HG03342 (cell line): ENCODE data around the gene GSTT4.
"Not testable (repeated sequence)": the region's sequence is repeated elsewhere in the genome, so short reads cannot be mapped to it uniquely, and the experiment has no call there.

ENCODE experiments used
- ATAC-seq: cut with Tn5 transposase; IDR thresholded peaks from one replicate; pipeline ENCODE4 v1.9.1; 2021; ENCODE audit warnings: mild to moderate bottlenecking, moderate library complexity; ENCODE audit not compliant: unreplicated experiment

Gene GSTT4

DNA sequence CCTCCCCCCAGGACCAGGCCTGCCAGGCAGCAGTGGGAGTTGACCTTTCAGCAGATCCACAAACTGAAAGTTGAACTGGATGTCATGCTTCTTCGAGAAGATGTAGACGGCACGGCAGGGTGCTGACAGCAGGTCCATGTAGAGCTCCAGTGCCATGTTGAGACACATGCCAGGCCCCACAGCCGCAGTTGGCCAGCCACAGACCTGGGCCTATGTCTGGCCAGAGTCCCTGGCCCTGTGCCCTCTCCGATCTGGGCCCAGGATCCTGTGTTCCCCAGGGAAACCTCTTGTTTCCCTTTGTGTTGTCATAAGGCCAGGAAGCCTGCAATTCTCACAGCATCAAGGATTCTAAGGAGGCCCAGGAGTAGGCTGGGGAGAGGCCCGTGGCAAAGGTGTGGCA, at the start of gene GSTT4:
TSS of gene GSTT4 (minus strand) at position 253 of the 400 bp plus-strand sequence. CDS start at position 156, 97 bp downstream.
- no peak for ATAC-seq

DNA sequence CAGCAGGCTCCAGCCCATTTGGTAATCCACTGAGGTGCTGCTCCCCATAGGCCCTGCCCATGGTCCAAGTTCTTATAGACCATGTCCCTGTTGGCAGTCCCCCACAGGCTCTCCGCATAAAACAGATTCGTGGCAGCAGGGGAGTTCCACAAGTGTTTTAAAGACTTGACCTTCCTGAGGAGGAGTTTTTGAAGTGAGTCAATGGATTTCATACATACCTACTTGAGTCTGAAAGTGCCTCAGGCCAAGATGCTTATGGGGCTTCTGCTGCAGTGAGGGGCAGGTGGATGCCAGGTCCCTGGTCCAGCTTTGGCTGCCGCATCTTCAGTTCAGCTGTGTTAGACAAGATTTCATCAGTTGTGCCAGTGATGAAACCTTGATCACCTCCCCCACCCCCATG, 49.1 kb upstream of the GSTT4 start:
- no peak for ATAC-seq

DNA sequence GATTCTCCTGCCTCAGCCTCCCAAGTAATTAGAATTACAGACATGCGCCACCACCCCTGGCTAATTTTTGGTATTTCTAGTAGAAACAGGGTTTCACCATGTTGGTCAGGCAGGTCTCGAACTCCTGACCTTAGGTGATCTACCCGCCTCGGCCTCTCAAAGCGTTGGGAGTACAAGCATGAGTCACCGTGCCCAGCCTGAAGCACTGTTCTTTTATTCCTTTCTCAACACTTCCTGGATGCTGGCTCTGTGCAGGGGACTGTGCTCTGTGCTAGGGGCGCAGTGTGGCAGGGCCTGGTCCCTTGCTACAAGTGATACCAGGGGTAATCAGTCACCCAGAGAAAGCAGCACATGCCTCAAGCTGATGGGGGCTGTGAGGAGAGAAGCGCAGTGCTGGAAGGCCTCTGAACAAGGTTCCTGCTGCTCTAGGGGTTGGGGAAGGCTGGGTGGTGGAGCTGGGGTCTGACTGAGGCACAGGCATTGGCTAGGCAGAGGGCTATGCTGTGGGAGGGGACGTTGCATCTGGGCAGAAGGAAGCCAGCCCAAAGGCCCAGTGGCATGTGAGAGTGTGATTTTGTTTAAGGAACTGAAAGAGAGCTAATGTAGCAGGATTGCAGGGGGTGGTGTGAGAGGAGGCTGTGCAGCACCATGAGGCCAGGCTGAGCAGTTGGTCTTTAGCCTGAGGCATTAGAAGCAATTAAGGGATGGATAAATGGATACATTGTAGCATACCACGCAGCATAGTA, 48.4 kb upstream of the GSTT4 start:
- no peak for ATAC-seq

DNA sequence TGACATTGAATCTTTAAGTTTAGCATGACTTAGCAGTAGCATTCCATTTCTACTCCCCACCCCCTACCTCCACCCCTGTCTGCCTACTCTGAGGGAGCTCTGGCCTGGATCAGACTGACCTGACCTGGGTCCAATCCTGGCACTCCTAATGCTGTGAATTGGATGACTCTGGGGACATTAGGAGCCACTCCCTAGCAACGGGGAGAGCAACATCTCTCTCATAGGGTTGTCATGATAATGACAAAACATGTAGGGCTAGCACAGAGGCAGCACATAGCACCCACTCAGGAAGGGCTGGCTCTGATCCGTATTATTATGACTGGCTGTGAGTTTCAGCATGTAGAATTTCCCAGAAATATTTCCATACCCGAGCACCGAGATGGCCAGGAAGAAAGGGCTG, 46.3 kb upstream of the GSTT4 start:
- no peak for ATAC-seq

DNA sequence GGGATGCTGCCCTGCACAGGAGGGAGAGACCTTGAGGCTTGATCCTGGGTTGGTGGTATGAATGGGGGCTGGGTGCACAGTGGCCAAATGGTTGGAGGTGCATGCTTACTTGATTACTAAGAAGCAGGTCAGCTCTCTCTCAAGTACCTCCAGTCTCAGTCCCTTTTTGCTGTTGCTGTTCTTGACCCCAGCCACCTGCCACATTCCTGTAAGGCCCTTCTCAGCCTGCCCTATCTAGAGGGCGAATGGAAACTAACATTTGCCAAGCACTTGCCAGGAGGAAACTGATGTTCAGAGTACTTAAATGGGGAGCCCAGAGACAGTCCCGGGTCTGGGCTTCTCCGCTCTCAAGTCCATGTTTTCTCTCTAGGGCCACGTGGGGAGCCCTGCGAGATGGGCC, 45.8 kb upstream of the GSTT4 start:
- no peak for ATAC-seq

DNA sequence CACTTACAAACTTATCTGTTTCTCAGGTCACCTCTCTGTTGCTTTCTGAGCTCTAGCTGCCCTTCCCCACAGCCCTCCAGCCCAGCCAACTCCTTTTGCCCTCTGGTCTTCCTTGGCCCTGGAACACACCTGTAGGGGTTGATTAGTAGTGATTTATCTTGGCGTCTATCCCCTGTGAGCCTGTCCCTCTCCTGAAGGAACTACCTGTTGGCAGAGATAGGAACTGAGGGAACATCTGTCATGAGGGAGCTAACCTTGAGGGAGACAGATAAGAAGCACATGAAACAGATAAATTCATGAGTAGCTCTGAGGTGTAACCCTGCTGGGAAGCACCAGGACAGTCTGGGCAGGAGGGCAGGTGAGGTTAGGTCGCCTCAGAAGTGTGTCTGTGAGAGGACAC, 44.7 kb upstream of the GSTT4 start:
- no peak for ATAC-seq

DNA sequence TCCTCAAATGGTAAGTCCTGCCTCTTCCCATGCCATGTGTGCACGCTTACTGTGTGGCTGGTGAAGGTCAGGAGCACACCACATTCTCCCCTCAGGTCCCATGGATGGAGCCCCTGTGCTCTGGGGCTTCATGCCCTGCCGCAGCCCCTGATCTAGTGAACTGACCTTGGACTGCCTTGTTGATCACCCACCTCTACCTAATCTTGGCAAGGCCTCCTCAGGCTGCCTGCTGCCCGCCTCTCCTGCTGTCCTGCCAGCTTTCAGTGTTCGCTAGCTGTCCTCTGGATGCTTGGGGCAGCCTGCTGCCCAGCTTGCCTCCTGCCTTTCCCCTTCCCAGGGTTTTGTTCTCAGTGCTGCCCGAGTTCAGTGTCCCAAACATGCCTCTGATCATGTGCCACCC, 44.0 kb upstream of the GSTT4 start:
- ATAC-seq: no peak

DNA sequence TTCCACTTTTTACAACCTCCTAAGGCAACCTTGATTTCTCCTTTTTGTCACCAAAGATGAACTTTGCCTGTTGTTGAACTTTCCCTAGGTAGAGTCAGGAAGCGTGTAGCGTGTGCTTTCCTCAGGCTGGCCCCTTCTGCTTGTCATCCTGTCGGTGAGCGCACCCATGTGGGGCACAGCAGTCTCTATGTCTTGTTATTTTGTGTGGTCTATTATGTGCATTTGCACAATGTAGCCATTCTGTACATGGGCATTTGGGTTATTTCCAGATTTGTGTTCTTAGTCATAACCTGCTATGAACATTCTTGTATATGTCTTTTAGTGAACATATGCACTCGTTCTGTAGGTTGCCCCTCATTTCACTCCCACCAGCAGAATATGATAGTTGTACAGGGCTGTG, 40.8 kb upstream of the GSTT4 start:
- no peak for ATAC-seq

DNA sequence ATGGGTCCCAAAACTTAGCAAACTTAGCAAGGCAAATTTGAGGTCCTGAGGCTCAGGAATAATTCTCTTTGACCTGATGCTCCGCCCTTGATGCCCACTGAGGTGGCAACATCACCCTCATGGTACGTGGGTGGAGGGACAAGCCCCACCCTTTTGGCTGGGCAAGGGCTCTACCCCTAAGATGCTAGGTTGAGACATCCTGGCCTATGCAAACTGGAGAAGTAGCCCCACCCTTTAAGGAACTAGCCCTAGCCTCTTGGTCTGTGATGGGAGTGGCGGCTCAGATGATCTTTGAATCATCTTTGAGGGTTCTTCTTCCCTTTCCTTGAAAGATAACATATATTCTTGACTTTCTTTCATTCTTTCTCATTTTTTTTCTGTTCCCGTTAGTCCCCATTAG, 38.7 kb upstream of the GSTT4 start:
- no peak for ATAC-seq

DNA sequence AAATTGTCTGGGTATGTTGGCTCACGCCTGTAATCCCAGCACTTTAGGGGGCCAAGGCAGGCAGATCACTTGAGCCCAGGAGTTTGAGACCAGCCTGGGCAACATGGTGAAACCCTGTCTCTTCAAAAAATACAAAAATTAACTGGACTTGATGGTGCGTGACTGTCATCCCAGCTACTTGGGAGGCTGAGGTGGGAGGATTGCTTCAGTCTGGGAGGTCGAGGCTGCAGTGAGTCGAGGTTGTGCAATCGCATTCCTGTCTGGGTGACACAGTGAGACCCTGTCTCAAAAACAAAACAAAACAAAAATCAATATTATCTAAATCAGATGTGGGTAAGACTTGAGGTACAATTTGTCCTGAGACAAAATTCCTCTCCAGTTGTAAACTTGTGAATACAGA, 38.2 kb upstream of the GSTT4 start:
- ATAC-seq: not testable (repeated sequence)

DNA sequence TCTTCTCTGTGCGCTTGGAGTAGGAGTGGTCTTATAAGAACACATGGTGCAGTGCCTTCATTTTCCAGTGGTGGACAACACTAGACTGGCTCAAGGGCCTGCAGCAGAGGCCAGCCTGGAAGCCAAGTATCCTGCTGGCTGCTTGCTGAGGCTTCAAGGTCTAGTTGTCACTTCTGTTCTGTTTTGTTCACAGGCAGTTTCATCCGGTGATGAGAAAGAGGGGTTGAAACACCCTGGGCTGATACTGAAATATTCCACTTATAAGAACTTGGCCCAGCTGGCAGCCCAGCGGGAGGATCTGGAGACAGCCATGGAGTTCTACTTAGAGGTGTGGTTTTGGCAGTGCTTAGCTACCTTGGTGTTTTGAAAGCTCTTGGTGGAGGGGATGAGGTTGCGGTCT, 35.7 kb upstream of the GSTT4 start:
- no peak for ATAC-seq

DNA sequence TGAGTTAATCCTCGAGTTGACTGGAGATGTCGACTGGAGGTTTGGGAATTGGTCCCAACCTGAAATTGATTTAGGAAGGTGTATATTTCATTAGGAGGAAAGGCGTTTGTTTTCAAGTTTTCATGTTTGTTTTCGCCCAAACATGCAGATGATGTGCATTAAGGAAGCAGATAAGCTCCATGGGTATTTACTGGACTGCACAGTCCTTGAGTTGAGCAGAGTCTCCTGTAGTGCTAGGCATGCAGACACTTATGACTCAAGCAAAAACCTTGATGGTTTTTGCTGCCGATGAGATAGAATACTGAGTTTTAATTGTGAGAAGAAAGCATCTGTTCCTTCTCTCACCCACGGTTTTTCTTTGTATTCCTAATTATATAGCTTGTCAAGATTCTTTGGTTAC, 33.8 kb upstream of the GSTT4 start:
- ATAC-seq: no peak

DNA sequence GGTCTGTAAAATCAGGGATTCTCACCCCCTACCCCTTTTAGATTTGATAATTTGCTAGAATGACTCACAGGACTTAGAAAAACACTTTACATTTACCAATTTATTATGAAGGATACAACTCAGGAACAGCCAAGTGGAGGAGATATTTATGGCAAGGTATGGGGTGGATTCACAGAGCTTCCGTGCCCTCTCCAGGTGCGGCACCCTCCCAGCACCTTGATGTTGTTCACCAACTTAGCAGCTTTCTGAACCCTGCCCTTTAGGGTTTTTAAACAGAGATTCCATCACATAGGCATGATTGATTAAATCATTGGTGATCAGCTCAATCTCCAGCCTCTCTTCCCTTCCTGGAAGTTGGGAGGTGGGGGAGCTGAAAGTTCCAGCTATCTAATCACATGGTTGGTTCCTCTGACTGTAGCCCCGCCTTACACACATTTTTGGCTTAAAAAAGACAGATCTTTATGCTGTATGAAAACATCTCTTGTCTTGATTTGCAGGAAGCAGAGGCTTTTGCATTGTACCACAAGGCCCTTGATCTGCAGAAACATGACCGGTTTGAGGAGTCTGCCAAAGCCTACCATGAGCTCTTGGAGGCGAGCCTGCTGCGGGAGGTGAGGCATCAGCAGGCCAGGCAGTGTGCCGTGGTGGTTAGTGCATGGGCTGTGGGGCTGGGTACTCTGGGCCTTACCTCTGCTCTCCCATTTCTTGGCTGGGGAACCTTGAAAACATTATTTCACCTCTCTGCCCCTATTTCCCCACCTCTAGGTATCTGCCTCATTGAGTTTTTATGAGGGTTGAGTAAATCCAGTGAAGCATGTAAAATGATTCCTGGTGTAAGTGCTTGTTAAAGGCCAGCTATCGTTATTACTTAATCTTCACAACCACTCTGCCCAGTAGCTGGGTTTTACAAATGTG, 32.9 kb upstream of the GSTT4 start:
- no peak for ATAC-seq

DNA sequence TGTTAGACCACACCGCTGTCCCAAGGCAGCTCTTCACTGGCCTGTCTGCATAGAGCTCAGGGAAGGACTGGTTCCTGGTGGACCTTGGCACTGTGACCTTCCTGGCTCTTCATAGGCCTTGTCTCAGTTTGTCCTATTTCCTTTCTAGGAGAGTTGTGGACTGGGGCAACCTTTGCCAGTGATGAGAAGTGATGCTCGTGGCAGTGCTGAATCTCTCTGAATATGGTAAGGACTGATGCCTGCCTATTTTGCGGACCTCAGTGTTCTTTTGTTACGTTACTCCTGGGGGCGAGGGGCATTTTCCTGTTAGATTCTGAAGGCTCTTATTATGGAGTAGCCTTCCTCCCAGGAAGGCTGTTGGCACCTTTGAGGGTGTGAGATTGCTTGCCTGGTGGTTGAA, 30.0 kb upstream of the GSTT4 start:
- ATAC-seq: no peak

DNA sequence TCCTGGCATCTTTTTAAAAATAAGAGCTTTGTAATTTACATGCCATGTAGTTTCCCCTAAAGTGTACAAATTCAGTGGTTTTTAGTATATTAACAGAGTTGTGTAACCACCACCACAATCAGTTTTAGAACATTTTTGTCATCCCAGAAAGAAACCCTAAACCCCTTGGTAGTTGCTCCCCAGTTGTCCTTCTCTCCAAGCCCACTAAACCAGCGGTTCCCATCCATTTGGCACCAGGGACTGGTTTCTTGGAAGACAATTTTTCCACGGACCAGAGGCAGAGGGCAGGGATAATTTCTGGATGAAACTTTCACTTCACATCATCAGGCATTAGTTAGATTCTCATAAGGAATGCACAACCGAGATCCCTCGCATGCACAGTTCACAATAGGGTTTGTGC, 28.5 kb upstream of the GSTT4 start:
- ATAC-seq: no peak

DNA sequence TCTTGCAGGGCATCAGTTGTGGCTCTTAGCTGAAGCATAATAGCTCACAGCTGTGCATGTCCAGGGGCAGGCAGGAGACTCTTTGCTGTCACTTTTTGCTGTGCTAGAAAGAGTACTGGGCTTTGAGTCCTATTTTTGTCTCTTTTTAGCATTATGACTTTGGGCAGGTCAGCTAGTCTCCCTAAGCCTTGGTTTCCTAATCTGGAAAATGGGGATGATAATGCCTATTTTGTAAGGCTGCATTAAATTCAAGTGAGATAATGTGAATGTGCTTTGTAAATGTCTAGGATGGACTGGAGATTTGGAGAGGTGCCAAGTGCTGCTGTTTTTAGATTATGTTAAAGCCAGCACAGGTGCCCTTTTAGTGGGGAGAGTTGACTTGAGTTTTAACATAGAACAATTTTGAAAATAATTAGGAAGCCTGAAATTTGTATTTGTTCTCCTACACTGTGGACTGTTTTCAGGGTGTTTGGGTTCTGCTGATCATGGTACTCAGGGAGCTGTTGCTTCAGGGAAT, 25.0 kb upstream of the GSTT4 start:
- ATAC-seq: no peak

DNA sequence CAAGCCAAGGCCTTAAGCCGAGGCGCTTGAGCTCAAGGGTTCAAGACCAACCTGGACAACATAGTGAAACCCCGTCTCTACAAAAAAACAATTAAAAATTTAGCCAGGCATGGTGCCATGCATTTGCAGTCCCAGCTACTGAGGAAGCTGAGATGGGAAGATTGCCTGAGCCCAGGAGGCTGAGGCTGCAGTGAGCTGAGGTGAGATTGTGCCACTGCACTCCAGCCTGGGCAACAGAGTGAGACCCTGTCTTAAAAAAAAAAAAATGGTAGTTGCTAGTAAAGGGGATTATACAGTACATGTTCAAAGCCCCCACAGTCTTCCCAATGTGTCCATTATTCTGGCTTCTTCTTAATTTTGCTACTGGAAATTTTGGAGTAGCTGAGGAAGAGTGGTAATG, 24.1 kb upstream of the GSTT4 start:
- no peak for ATAC-seq

DNA sequence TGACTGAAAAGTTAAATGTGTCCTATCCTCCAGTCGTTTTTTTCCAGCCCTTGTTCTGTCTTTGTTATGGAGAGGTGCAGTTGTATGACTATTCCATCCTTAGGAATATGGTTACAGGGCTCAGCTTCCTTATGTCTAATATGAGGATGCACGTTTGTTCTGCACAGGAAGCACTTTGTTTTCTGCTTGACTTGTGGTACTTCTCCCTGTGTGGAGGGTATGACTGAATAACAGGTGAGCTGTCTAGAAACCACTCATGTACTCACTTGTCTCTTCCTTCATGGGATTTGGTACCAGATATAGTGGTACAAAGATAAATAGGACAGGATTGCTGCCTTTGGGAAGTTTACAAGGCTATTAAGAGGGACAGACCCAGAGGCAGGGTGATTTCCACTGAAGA, 23.3 kb upstream of the GSTT4 start:
- no peak for ATAC-seq

DNA sequence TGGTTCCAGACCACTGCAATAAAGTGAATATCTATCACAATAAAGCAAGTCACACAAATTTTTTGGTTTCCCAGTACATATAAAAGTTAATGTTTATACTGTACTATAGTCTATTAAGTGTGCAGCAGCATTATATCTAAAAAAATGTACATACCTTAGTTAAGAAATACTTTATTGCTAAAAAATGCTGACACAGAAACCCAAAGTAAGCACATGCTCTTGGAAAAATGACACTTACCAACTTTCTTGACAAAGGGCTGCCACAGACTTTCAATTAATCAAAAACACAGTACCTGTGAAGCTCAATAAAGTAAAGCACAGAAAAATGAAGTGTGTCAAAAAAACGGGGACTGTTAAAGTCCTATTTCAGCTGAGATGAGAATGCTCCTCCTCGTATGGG, 22.7 kb upstream of the GSTT4 start:
- no peak for ATAC-seq

DNA sequence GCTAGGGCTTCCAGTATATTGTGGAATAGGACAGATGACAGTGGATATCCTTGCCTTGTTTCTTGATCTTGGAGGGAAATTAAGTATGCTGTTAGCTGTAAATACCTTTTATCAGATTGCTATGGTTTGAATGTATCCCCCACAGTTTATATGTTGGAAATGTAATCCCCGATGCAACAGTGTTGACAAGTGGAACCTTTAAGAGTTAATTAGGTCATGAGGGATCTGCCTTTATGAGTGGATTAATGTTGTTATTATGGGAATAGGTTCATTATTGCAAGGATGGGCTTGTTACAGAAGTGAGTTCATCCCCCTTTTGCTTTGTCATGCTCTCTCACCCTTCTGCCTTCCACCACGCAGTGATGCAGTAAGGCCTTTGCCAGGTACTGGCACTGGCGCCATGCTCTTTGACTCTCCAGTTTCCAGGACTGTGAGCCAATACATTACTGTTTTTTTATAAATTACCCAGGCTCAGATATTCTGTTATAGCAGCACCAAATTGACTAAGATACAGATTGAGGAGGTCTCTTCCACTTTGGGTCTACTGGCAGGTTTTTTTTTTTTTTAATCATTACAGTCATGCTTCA, 22.2 kb upstream of the GSTT4 start:
- no peak for ATAC-seq

DNA sequence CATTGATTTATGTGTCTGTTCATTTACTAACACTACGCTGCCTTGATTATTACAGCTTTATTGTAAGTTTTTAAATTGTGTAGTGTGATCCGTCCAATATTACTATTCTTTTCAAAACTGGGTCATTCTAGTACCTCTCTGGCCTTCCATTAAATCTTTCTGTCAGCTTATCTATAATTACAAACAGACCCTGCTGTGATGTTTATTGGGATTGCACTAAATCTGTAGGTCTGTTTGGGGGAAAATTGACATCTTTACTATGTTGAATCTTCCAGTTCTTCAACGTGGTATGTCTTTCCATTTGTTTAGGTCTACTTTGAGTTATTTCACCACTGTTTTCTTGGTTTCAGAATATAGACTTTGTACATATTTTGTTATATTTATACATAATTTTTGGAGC, 21.5 kb upstream of the GSTT4 start:
- no peak for ATAC-seq

DNA sequence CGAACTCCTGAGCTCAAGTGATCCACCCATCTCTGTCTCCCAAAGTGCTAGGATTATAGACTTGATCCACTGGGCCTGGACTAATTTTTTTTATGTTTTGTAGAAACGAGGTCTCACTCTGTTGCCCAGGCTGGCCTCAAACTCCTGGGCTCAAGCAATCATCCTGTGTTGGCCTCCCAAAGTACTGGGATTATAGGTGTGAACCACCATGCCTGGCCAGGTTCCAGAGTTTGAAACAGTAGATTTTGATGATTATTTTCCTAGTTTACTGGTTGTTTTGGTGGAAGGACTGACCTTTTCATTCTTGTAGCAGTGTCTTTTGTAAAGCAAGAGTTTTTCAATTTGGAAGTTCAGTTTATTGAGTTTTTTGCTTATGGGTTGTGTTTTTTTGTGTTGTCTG, 20.8 kb upstream of the GSTT4 start:
- no peak for ATAC-seq
